NB4 (cell line): ENCODE results near the gene DGKB.

ENCODE experiments used
- MAX ChIP-seq: IDR thresholded peaks from 2 replicates; pipeline ENCODE4 v1.6.1; 2011; ENCODE audit warnings: low read depth, low read length
- POLR2A ChIP-seq: IDR thresholded peaks from 2 replicates; pipeline ENCODE4 v1.6.1; 2011; ENCODE audit warnings: mild to moderate bottlenecking; ENCODE audit not compliant: insufficient read length; ENCODE audit errors: extremely low read depth
- TF ChIP-seq, protein P1 (sequence below): IDR thresholded peaks from one replicate; pipeline ENCODE4 v1.5.1; 2012; ENCODE audit warnings: low read depth, low read length

GRCh38 chr7:14843755-14844154 lies 58.8 kb downstream of the DGKB start:
- TF ChIP-seq MAX (no peak), POLR2A (no peak)
- TF ChIP-seq, protein P1, sequence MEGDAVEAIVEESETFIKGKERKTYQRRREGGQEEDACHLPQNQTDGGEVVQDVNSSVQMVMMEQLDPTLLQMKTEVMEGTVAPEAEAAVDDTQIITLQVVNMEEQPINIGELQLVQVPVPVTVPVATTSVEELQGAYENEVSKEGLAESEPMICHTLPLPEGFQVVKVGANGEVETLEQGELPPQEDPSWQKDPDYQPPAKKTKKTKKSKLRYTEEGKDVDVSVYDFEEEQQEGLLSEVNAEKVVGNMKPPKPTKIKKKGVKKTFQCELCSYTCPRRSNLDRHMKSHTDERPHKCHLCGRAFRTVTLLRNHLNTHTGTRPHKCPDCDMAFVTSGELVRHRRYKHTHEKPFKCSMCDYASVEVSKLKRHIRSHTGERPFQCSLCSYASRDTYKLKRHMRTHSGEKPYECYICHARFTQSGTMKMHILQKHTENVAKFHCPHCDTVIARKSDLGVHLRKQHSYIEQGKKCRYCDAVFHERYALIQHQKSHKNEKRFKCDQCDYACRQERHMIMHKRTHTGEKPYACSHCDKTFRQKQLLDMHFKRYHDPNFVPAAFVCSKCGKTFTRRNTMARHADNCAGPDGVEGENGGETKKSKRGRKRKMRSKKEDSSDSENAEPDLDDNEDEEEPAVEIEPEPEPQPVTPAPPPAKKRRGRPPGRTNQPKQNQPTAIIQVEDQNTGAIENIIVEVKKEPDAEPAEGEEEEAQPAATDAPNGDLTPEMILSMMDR: no peak
